HepG2 (cell line): ENCODE data around the gene EFL1. TPM values are rescaled to one million over a fixed set of nuclear protein-coding genes. Genes with fewer than 3 reads are reported as not detected.
"Not testable (repeated sequence)": the region's sequence is repeated elsewhere in the genome, so short reads cannot be mapped to it uniquely, and the experiment has no call there.

Source experiments
- ATAC-seq: fragments of 200-7000 bp; cut with Tn5 transposase; 3 replicates; pipeline ENCODE4 v1.9.1; 2020; ENCODE audit warnings: mild to moderate bottlenecking, moderate library complexity
- BruUV-seq: library from RNA; stranded (reverse); fragments of 400-500 nt; replicated peaks from 2 replicates; lab custom pipeline; 2021; lab: Mats Ljungman, UMichigan
- CTCF ChIA-PET: fragments of 300-600 bp; formaldehyde crosslinking; extraction: SDS; loops from one replicate; lab custom pipeline; 2021; ENCODE audit warnings: low total read pairs, inconsistent platforms, low intra/inter-chr PET ratio; lab: Yijun Ruan, JAX
- POLR2A ChIA-PET: fragments of 350-600 bp; sonication (Branson Sonifier 250); formaldehyde crosslinking; loops from one replicate; lab custom pipeline; 2020; ENCODE audit warnings: antibody characterized with exemption, inconsistent platforms; lab: Yijun Ruan, JAX
- DNase-seq: peaks from one replicate; pipeline ENCODE4 v3.0.0-alpha.2; 2015; ENCODE audit warnings: low spot score
- FAIRE-seq: peaks from 3 replicates; lab custom pipeline; 2011; peaks lifted over from hg19 to GRCh38; lab: Jason Lieb, UNC
- H2AFZ ChIP-seq: one replicate; pipeline ENCODE4 v1.6.1; 2011; ENCODE audit warnings: low read length, inconsistent platforms
- H3K27ac ChIP-seq: fragments of 300-600 bp; 3 replicates; pipeline ENCODE4 v1.8.0; 2011; ENCODE audit warnings: mixed run types, mild to moderate bottlenecking, mixed read lengths, low read length, inconsistent platforms; ENCODE audit not compliant: insufficient read depth; ENCODE audit errors: extremely low read length
- H3K27me3 ChIP-seq, 2 experiments: fragments of 200-600 bp in 1 of 2; 2 replicates in 1 of 2; 3 replicates in 1 of 2; pipeline versions ENCODE4 v1.6.0 to v1.8.0; 2011; ENCODE audit warnings: low read length in 2 of 2, mild to moderate bottlenecking in 2 of 2, moderate library complexity in 2 of 2, inconsistent platforms in 1 of 2; ENCODE audit not compliant: insufficient read depth in 2 of 2, control insufficient read depth in 1 of 2
- H3K36me3 ChIP-seq, 2 experiments: fragments of 200-600 bp in 1 of 2; replicated peaks in 1 of 2; 2 replicates in 1 of 2; 3 replicates in 1 of 2; pipeline versions ENCODE4 v1.5.1 to v1.8.0; 2011; ENCODE audit warnings: low read length in 2 of 2, inconsistent platforms in 1 of 2; ENCODE audit not compliant: insufficient read depth in 2 of 2, control insufficient read depth in 1 of 2
- H3K4me1 ChIP-seq: 2 replicates; pipeline ENCODE4 v1.5.1; 2012; ENCODE audit warnings: low read length, inconsistent platforms; ENCODE audit not compliant: insufficient read depth
- H3K4me2 ChIP-seq: 2 replicates; pipeline ENCODE4 v1.6.0; 2011; ENCODE audit warnings: low read depth, low read length, inconsistent platforms
- H3K4me3 ChIP-seq, 3 experiments: fragments of 200-600 bp in 1 of 3; sonication (generic), shearing (Covaris generic) in 1 of 3; replicated peaks in 1 of 3; 2 replicates each; pipeline ENCODE4 v1.5.1; 2011 to 2016; ENCODE audit warnings: low read length in 3 of 3, inconsistent platforms in 2 of 3, low read depth in 2 of 3, mild to moderate bottlenecking in 2 of 3, control low read depth in 1 of 3, mixed read lengths in 1 of 3; ENCODE audit not compliant: insufficient read depth in 1 of 3
- H3K79me2 ChIP-seq: one replicate; pipeline ENCODE4 v1.6.1; 2011; ENCODE audit warnings: low read length, inconsistent platforms; ENCODE audit not compliant: insufficient read depth
- H3K9ac ChIP-seq: 2 replicates; pipeline ENCODE4 v1.6.0; 2011; ENCODE audit warnings: mild to moderate bottlenecking, low read depth, low read length, inconsistent platforms; ENCODE audit not compliant: insufficient read depth
- H3K9me3 ChIP-seq: 2 replicates; pipeline ENCODE4 v1.5.1; 2012; ENCODE audit warnings: mild to moderate bottlenecking, low read length
- H4K20me1 ChIP-seq: 2 replicates; pipeline ENCODE4 v1.6.0; 2011; ENCODE audit warnings: inconsistent platforms, mild to moderate bottlenecking, low read length, moderate library complexity; ENCODE audit not compliant: insufficient read depth
- BHLHE40 ChIP-seq: IDR thresholded peaks from 2 replicates; pipeline ENCODE4 v1.6.1; 2011; ENCODE audit warnings: low read length, improper control_type of control experiment
- CEBPG ChIP-seq: IDR thresholded peaks from 2 replicates; pipeline ENCODE4 v1.6.1; 2016
- CTCF ChIP-seq: sonication (generic); formaldehyde crosslinking; IDR thresholded peaks from 2 replicates; pipeline ENCODE4 v1.5.0; 2020; ENCODE audit warnings: mild to moderate bottlenecking, missing genetic modification reagents, moderate library complexity
- NCOA2 ChIP-seq: sonication (generic); formaldehyde crosslinking; IDR thresholded peaks from 2 replicates; pipeline ENCODE4 v1.8.0; 2022; ENCODE audit warnings: inconsistent platforms
- SMC3 ChIP-seq: IDR thresholded peaks from 2 replicates; pipeline ENCODE4 v1.6.1; 2011; ENCODE audit warnings: low read length, improper control_type of control experiment
- STAG1 ChIP-seq: sonication (generic); formaldehyde crosslinking; IDR thresholded peaks from 2 replicates; pipeline ENCODE4 v1.4.0; 2020; ENCODE audit warnings: missing genetic modification reagents
- TBX3 ChIP-seq: fragments of 450-650 bp; IDR thresholded peaks from 2 replicates; pipeline ENCODE4 v1.6.1; 2017; ENCODE audit warnings: antibody characterized with exemption, mild to moderate bottlenecking, inconsistent platforms, borderline replicate concordance
- WGBS: methylation state at CpG from one replicate; pipeline ENCODE4 v1.1.6; 2017; ENCODE audit warnings: low lambda C conversion rate; 5-methylcytosine and 5-hydroxymethylcytosine counted together
- in situ Hi-C: cut with HindIII; loops from 2 replicates; pipeline ENCODE4 v1.10.0; 2017; ENCODE audit warnings: low pct_unique_long_range_greater_than_20kb; ENCODE audit not compliant: extremely low pct_ligation_motif_present
- intact Hi-C: fragments of 100-400 bp; cut with micrococcal nuclease; formaldehyde crosslinking; loops from one replicate; pipeline ENCODE4 v1.10.0; 2022; ENCODE audit not compliant: unreplicated experiment
- polyA plus RNA-seq, 8 experiments: library from polyadenylated mRNA; depleted of rRNA in 3 of 8; stranded (reverse) in 7 of 8; unstranded in 1 of 8; fragments of >200 nt; fragmentation: Illumina TruSeq in 4 of 8; extraction: Trizol in 4 of 8; gene quantifications; 2 replicates each; pipeline versions ENCODE4 v1.2.1 to v1.2.3, GENCODE V29; 2011 to 2016; ENCODE audit warnings: low read depth in 4 of 8, missing spikeins in 1 of 8, mixed read lengths in 1 of 8; ENCODE audit not compliant: insufficient read depth in 1 of 8
- total RNA-seq, 5 experiments: library from RNA; depleted of rRNA; stranded (reverse); fragments of >200 nt; fragmentation: Illumina TruSeq; extraction: Trizol; gene quantifications; 2 replicates each; pipeline ENCODE4 v1.2.3, GENCODE V29; 2016; ENCODE audit warnings: low read depth in 1 of 5

The EFL1 gene
- total and polyA plus RNA-seq, 2 of the 13 experiments (the other 11 are each of a cell fraction or from before 2014, with no cell fraction given), result 6.4 to 12.0 TPM

GRCh38 chr15:82228750-82229149, 33.8 kb downstream of the EFL1 start:
- no peaks in the 10 kb centered on the region for H3K9me3 ChIP-seq
- no peak overlapping the region for H3K27ac ChIP-seq
- H3K4me2 ChIP-seq, result no peak overlapping the region
- ChIA-PET CTCF (no interaction called here), POLR2A (no interaction called here)
- intact Hi-C loops (no loop called here), in situ Hi-C loops (no loop called here)
- H3K79me2 ChIP-seq, result no peaks in the 10 kb centered on the region
- no peak overlapping the region for H3K9ac ChIP-seq
- H3K4me3 ChIP-seq, result no peak overlapping the region
- H4K20me1 ChIP-seq, result no peaks in the 10 kb centered on the region
- H3K4me1 ChIP-seq, result peaks cover 14% of the 10 kb centered on the region
- DNase-seq (no peak), ATAC-seq (no peak), FAIRE-seq (no peak)
- TF ChIP-seq BHLHE40, result no peak
- no peak for TF ChIP-seq NCOA2 (CRISPR knock-in tag)
- no peak for TF ChIP-seq TBX3
- H3K27me3 ChIP-seq, result no peaks in the 10 kb centered on the region
- BruUV-seq, result no TSS peak
- H3K36me3 ChIP-seq, result peaks cover 1 to 11% of the 10 kb centered on the region in 2 experiments; a peak in 2 of 5 replicates
- H2AFZ ChIP-seq, result no peak overlapping the region
- 94% methylated on average over 1 of the region's 1 CpG for WGBS

GRCh38 chr15:82221535-82221934, 41.0 kb downstream of the EFL1 start:
- FAIRE-seq (peak; percentile 59), DNase-seq (peak; percentile 29), ATAC-seq (peak; percentile 86)
- in situ Hi-C loops, H2AFZ ChIP-seq, H4K20me1 ChIP-seq, intact Hi-C loops, H3K36me3 ChIP-seq, POLR2A ChIA-PET, H3K4me1 ChIP-seq, H3K9me3 ChIP-seq, H3K4me3 ChIP-seq, CTCF ChIA-PET, H3K9ac ChIP-seq, BruUV-seq, H3K27ac ChIP-seq, H3K27me3 ChIP-seq, H3K4me2 ChIP-seq, H3K79me2 ChIP-seq: not testable (repeated sequence)
- TF ChIP-seq CEBPG (CRISPR knock-in tag) (peak; percentile 60), STAG1 (CRISPR knock-in tag) (peak; percentile 64), CTCF (CRISPR knock-in tag) (peak; percentile 57), SMC3 (0 out of 2 replicates have a peak, but pooled peaks have one; percentile 31)
- 73% methylated on average over 2 of the region's 2 CpGs for WGBS
